Activated T-helper 17 cell treated with anti-CD3 and anti-CD28 coated beads, Interleukin-2, amount 50 U/mL, for 72 hours (primary cell): Measurements from ENCODE around the gene CDYL. TPM values are rescaled to one million over a fixed set of nuclear protein-coding genes. Genes with fewer than 3 reads are reported as not detected.

Experiments used
- ATAC-seq: fragments of 150-1000 bp; cut with Tn5 transposase; replicated peaks from 2 replicates; pipeline ENCODE4 v1.10.0; 2021; ENCODE audit warnings: mild to moderate bottlenecking, moderate library complexity
- H3K27ac Mint-ChIP-seq: one replicate; pipeline ENCODE4 v1.8.0; 2022; ENCODE audit warnings: mixed read lengths
- H3K27me3 Mint-ChIP-seq: one replicate; pipeline ENCODE4 v1.8.0; 2022; ENCODE audit warnings: mixed read lengths
- H3K36me3 Mint-ChIP-seq: one replicate; pipeline ENCODE4 v1.8.0; 2022; ENCODE audit warnings: low read depth, mild to moderate bottlenecking, mixed read lengths
- H3K4me1 Mint-ChIP-seq: one replicate; pipeline ENCODE4 v1.8.0; 2022; ENCODE audit warnings: mixed read lengths
- H3K4me3 Mint-ChIP-seq: one replicate; pipeline ENCODE4 v1.8.0; 2022; ENCODE audit warnings: mild to moderate bottlenecking, mixed read lengths
- H3K9me3 Mint-ChIP-seq: one replicate; pipeline ENCODE4 v1.8.0; 2022; ENCODE audit warnings: mixed read lengths
- total RNA-seq, 2 donors: library from RNA; stranded (reverse); gene quantifications; one replicate each; pipeline ENCODE4 v1.2.3, GENCODE V29; 2022

CDYL gene
- total RNA-seq, 2 donors from 2014 or later = 23.3 to 24.5 TPM

DNA sequence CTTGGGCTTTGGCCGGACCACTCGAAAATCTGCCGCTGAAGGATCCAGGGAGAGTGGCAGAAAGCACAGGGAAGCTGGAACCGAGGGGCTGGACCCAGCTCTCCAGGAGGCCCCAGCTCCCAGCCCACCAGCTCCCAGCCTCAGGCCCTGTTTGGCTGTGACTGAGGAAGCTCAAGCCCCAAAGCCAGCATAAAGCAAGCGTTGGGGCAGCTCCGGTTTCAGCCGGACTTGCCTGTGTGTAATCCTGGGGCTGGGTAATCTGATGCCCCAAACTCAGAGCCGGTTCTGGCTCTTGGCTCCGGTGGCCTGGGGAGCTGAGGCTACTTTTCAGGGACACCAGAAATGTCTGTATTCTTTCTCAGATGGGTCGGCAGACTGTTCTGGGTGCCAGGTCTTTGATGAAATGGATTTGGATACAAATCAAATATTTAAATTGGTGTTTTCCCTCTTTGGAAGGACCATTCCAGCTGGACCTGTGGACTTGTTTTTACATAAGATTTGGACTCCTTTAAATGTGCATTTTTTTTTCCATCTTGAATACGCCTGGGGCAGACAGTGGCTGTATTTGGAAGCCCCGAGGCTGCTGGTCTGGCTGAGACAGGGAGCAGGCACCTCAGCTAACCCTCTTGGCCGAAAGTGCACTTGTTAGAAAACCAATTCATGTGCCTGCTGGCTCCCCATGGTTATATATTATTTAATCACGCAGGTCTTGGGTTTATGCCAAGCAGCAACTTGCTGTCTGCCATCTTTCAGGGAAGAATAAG is 198.0 kb downstream of the CDYL start:
- peaks cover 9% of the 10 kb centered on the region for H3K9me3 Mint-ChIP-seq
- ATAC-seq = no peak
- no peak overlapping the region for H3K27ac Mint-ChIP-seq
- H3K4me3 Mint-ChIP-seq = no peak overlapping the region
- H3K4me1 Mint-ChIP-seq = no peaks in the 10 kb centered on the region
- peaks cover 14% of the 10 kb centered on the region for H3K27me3 Mint-ChIP-seq
- no peaks in the 10 kb centered on the region for H3K36me3 Mint-ChIP-seq

GRCh38 chr6:4974962-4975361 is 198.8 kb downstream of the CDYL start:
- H3K4me1 Mint-ChIP-seq = no peaks in the 10 kb centered on the region
- H3K36me3 Mint-ChIP-seq = no peaks in the 10 kb centered on the region
- no peak overlapping the region for H3K4me3 Mint-ChIP-seq
- H3K27ac Mint-ChIP-seq = no peak overlapping the region
- no peak for ATAC-seq
- H3K27me3 Mint-ChIP-seq = peaks cover 14% of the 10 kb centered on the region
- H3K9me3 Mint-ChIP-seq = peaks cover 14% of the 10 kb centered on the region

GRCh38 chr6:4975506-4975905 is 199.3 kb downstream of the CDYL start:
- peaks cover 14% of the 10 kb centered on the region for H3K27me3 Mint-ChIP-seq
- peaks cover 14% of the 10 kb centered on the region for H3K9me3 Mint-ChIP-seq
- H3K36me3 Mint-ChIP-seq = no peaks in the 10 kb centered on the region
- H3K4me3 Mint-ChIP-seq = no peak overlapping the region
- no peak overlapping the region for H3K27ac Mint-ChIP-seq
- ATAC-seq = no peak
- no peaks in the 10 kb centered on the region for H3K4me1 Mint-ChIP-seq

DNA sequence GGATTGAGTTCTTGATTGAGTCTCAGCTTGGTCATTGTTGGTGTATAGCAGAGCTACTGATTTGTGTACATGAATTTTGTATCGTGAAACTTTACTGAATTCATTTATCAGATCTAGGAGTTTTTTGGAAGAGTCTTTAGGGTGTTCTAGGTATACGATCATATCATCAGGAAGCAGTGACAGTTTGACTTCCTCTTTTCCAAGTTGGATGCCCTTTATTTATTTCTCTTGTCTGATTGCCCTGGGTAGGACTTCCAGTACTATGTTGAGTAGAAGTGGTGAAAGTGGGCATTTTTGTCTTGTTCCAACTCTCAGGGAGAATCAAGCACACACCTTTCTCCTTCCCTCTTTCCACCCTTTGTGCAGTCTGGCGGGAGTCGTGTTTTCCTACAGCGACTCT is 201.3 kb downstream of the CDYL start:
- H3K36me3 Mint-ChIP-seq = no peaks in the 10 kb centered on the region

DNA sequence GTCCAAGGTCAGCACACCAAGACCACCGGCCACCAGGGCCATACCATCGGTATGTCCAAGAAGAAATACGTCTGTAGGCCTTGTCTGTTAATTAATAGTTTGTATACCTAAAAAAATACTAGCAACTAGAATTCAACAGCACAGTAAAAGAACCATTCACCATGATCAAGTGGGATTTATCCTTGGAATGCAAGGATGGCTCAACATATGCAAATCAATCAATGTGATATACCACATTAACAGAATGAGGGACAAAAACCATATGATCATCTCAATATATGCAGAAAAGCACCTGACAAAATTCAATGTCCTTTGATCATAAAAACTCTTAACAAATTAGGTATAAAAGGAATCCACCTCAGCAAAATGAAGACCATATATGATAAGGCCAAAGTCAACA is 203.2 kb downstream of the CDYL start:
- Mint-ChIP-seq H3K4me1 (no peaks in the 10 kb centered on the region), H3K4me3 (no peak overlapping the region), H3K9me3 (peaks cover 14% of the 10 kb centered on the region), H3K36me3 (no peaks in the 10 kb centered on the region), H3K27me3 (peaks cover 14% of the 10 kb centered on the region), H3K27ac (no peak overlapping the region)
- ATAC-seq = no peak

More for the DNA sequence above, 201.3 kb downstream of the CDYL start:
- Mint-ChIP-seq H3K4me1 (no peaks in the 10 kb centered on the region), H3K27ac (no peak overlapping the region), H3K4me3 (no peak overlapping the region), H3K9me3 (peaks cover 14% of the 10 kb centered on the region), H3K27me3 (peaks cover 14% of the 10 kb centered on the region)
- ATAC-seq = no peak

DNA sequence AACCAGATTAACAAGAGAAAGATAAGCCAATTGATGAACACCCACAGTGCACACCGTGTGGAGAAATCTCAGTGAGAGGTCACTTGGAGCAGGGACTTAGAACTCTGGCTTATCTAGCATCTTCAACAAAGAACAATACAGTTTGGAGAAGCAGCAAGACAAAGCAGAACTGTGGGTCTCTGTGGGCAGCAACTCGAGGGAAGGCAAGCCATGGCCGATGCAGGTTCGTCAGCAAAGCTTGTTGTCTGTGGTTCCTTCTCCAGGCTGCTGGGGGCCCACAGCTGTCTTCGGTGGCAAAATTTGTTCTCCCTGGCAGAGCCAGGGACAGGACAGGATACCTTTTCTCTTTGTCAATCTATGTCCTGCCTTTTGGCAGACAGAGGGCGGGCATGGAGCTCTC is 205.6 kb downstream of the CDYL start:
- Mint-ChIP-seq H3K4me1 (no peaks in the 10 kb centered on the region), H3K9me3 (peaks cover 9% of the 10 kb centered on the region), H3K36me3 (no peaks in the 10 kb centered on the region), H3K4me3 (no peak overlapping the region), H3K27me3 (peaks cover 12% of the 10 kb centered on the region), H3K27ac (no peak overlapping the region)
- ATAC-seq = no peak

DNA sequence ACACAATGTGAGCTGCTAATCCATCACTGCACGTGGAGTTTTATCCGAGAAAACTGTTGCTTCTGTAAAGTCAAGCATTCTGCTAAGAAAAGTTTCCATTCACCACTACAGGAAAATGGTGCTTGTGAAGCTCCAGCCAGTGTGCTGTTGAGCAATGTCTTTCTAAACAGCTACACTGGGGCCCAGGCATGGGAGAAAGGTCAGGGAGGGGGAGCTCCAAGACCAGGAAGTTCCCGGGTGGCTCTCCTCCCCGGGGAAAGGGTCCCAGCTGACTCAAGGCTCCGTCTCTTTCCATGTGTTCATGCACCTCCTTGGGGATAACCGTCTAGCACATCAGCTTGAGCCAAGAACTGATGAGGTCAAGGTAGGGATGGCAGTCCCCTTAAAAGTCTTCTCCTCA is 207.1 kb downstream of the CDYL start:
- Mint-ChIP-seq H3K9me3 (peaks cover 5% of the 10 kb centered on the region), H3K36me3 (no peaks in the 10 kb centered on the region), H3K4me1 (no peaks in the 10 kb centered on the region), H3K27ac (no peak overlapping the region), H3K4me3 (no peak overlapping the region), H3K27me3 (peaks cover 4% of the 10 kb centered on the region)
- no peak for ATAC-seq

GRCh38 chr6:4986999-4987398 is 210.8 kb downstream of the CDYL start:
- Mint-ChIP-seq H3K27me3 (peaks cover 4% of the 10 kb centered on the region), H3K27ac (no peak overlapping the region), H3K4me3 (no peak overlapping the region), H3K4me1 (no peaks in the 10 kb centered on the region), H3K9me3 (no peaks in the 10 kb centered on the region), H3K36me3 (peaks cover 12% of the 10 kb centered on the region)
- ATAC-seq = no peak

DNA sequence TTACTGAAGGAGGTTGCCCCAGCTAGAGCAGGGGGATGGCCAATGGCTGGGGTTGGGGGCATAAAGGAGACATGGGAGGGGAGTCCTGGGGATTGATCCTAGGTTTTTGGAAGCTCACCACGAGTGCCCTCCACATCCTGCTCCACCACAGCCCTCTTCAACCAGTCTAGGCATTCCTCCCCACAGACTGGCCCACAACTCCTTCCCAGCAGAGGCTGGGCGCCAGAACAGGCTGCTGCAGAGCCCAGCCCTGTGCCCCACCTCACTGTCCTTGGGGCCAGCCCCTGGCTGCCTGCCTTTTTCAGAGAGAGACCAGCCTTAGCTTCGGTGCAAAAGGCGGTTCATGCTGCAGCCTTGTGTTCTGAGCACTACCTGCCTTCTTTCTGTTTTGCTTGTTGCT is 211.2 kb downstream of the CDYL start:
- no peaks in the 10 kb centered on the region for H3K4me1 Mint-ChIP-seq
- H3K27me3 Mint-ChIP-seq = peaks cover 4% of the 10 kb centered on the region
- no peak overlapping the region for H3K27ac Mint-ChIP-seq
- no peak for ATAC-seq
- H3K9me3 Mint-ChIP-seq = no peaks in the 10 kb centered on the region
- H3K36me3 Mint-ChIP-seq = peaks cover 13% of the 10 kb centered on the region
- no peak overlapping the region for H3K4me3 Mint-ChIP-seq

DNA sequence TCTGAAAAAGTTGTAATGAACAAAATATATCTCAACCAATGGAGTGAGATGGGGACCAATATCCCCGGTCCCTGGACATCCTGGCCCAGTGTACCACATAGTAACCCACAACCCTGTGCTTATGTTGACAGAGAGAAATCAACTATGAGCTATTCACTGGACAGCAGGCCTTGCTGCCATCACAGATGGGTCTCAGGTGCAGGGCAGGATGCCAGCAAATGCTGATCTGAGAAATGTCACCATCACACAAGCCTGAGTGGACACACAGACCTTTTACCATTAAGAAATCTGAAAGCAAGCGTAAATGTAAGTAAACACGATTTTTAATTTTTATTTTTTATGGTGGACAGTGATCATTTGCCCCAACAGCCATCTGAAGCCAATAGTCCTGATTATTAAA is 218.5 kb downstream of the CDYL start:
- peaks cover 78% of the 10 kb centered on the region for H3K36me3 Mint-ChIP-seq
- no peak overlapping the region for H3K4me3 Mint-ChIP-seq
- no peak for ATAC-seq
- no peaks in the 10 kb centered on the region for H3K4me1 Mint-ChIP-seq
- no peak overlapping the region for H3K27ac Mint-ChIP-seq
- no peaks in the 10 kb centered on the region for H3K27me3 Mint-ChIP-seq
- H3K9me3 Mint-ChIP-seq = no peaks in the 10 kb centered on the region

DNA sequence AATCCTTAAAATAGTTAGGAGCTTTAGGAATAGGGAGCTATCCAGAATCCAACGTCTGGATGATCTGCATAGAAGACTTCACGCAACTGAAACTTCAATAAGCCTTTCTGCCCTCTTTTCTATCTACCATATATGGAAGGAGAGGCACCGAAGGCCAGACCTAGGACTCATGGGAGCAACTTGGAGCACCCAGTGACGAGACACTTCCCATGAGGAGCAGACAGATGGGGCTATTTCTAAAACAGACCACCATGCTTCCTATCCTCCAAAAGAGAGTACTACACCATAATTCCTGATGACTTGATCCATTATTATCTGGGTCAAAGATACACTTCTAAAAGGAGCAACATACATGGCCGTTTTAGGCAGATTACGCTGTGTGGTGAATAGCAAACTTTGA is 221.7 kb downstream of the CDYL start:
- Mint-ChIP-seq H3K4me1 (no peaks in the 10 kb centered on the region), H3K36me3 (peaks cover 77% of the 10 kb centered on the region), H3K27ac (no peak overlapping the region), H3K27me3 (no peaks in the 10 kb centered on the region), H3K9me3 (no peaks in the 10 kb centered on the region), H3K4me3 (no peak overlapping the region)
- no peak for ATAC-seq

GRCh38 chr6:4999586-4999985 is 223.4 kb downstream of the CDYL start:
- Mint-ChIP-seq H3K4me3 (no peak overlapping the region), H3K4me1 (no peaks in the 10 kb centered on the region)

GRCh38 chr6:5003604-5004372 is 227.6 kb downstream of the CDYL start, which contains the start of gene RPP40:
Gene RPP40, minus strand, starts transcription at chr6:5004037. Its CDS starts 35 bp downstream, at chr6:5004002.
- H3K27ac Mint-ChIP-seq = peak within 1 kb of the TSS; percentile 93
- H3K4me1 Mint-ChIP-seq = no peaks in the 10 kb centered on the region
- peaks cover 25% of the 10 kb centered on the region for H3K36me3 Mint-ChIP-seq
- no peaks in the 10 kb centered on the region for H3K27me3 Mint-ChIP-seq
- peak within 1 kb of the TSS; percentile 89 for H3K4me3 Mint-ChIP-seq
- peak; percentile 97 for ATAC-seq
- H3K9me3 Mint-ChIP-seq = no peaks in the 10 kb centered on the region

More at GRCh38 chr6:4999586-4999985, 223.4 kb downstream of the CDYL start:
- Mint-ChIP-seq H3K27ac (no peak overlapping the region), H3K36me3 (peaks cover 67% of the 10 kb centered on the region), H3K27me3 (no peaks in the 10 kb centered on the region), H3K9me3 (no peaks in the 10 kb centered on the region)
- ATAC-seq = no peak

- Mint-ChIP-seq H3K27me3 (no peaks in the 10 kb centered on the region), H3K36me3 (peaks cover 18% of the 10 kb centered on the region), H3K27ac (peak overlapping the region; percentile 93), H3K4me3 (peak overlapping the region; percentile 89), H3K9me3 (no peaks in the 10 kb centered on the region), H3K4me1 (no peaks in the 10 kb centered on the region)
- ATAC-seq = no peak
These were observed 228.3 kb downstream of the CDYL start for GRCh38 chr6:5004373-5005037.
